H9 (cell line): ENCODE measurements around the gene APBB2. TPM values are rescaled to one million over a fixed set of nuclear protein-coding genes. Genes with fewer than 3 reads are reported as not detected.

Experiments
- DNase-seq: peaks from one replicate; pipeline ENCODE4 v3.0.0-alpha.2; 2017
- H2AFZ ChIP-seq: one replicate; pipeline ENCODE4 v1.6.1; 2013; ENCODE audit warnings: mild to moderate bottlenecking, low read length, control low read depth, moderate library complexity
- H2AK5ac ChIP-seq: 2 replicates; pipeline ENCODE4 v1.6.1; 2013; ENCODE audit warnings: low read length, control low read depth, mixed read lengths; ENCODE audit not compliant: insufficient read length
- H2BK120ac ChIP-seq: one replicate; pipeline ENCODE4 v1.6.1; 2013; ENCODE audit warnings: low read depth, mild to moderate bottlenecking, low read length, control low read depth, inconsistent platforms; ENCODE audit not compliant: poor library complexity, severe bottlenecking
- H2BK12ac ChIP-seq: 2 replicates; pipeline ENCODE4 v1.6.1; 2013; ENCODE audit warnings: low read length, control low read depth, mixed read lengths, low read depth; ENCODE audit not compliant: insufficient read length
- H2BK15ac ChIP-seq: 2 replicates; pipeline ENCODE4 v1.6.1; 2013; ENCODE audit warnings: low read depth, low read length, control low read depth
- H2BK20ac ChIP-seq: one replicate; pipeline ENCODE4 v1.6.1; 2013; ENCODE audit warnings: low read depth, mild to moderate bottlenecking, low read length, control low read depth, inconsistent platforms; ENCODE audit not compliant: poor library complexity, severe bottlenecking
- H2BK5ac ChIP-seq: 2 replicates; pipeline ENCODE4 v1.6.1; 2013; ENCODE audit warnings: low read length, control low read depth, mixed read lengths; ENCODE audit not compliant: insufficient read length
- H3K14ac ChIP-seq: 2 replicates; pipeline ENCODE4 v1.6.1; 2013; ENCODE audit warnings: low read length, control low read depth; ENCODE audit not compliant: insufficient read depth
- H3K18ac ChIP-seq: 2 replicates; pipeline ENCODE4 v1.6.1; 2013; ENCODE audit warnings: low read depth, mild to moderate bottlenecking, mixed read lengths, low read length, control low read depth; ENCODE audit not compliant: insufficient read length
- H3K23ac ChIP-seq: 2 replicates; pipeline ENCODE4 v1.6.1; 2013; ENCODE audit warnings: low read length, control low read depth, mixed read lengths, low read depth; ENCODE audit not compliant: insufficient read length
- H3K23me2 ChIP-seq: 2 replicates; pipeline ENCODE4 v1.6.1; 2013; ENCODE audit warnings: low read depth, mild to moderate bottlenecking, mixed read lengths, low read length, control low read depth; ENCODE audit not compliant: insufficient read length, poor library complexity, severe bottlenecking
- H3K27ac ChIP-seq: 2 replicates; pipeline ENCODE4 v1.5.1; 2013; ENCODE audit warnings: low read length, control low read depth, mixed read lengths, low read depth; ENCODE audit not compliant: insufficient read length
- H3K27me3 ChIP-seq: 2 replicates; pipeline ENCODE4 v1.6.1; 2013; ENCODE audit warnings: low read length, control low read depth, inconsistent platforms; ENCODE audit not compliant: insufficient read depth
- H3K4ac ChIP-seq: 2 replicates; pipeline ENCODE4 v1.6.1; 2013; ENCODE audit warnings: low read depth, mild to moderate bottlenecking, control low read depth, inconsistent platforms, low read length, moderate library complexity
- H3K4me1 ChIP-seq: 2 replicates; pipeline ENCODE4 v1.6.1; 2013; ENCODE audit warnings: low read length, control low read depth, inconsistent platforms; ENCODE audit not compliant: insufficient read depth
- H3K4me2 ChIP-seq: 2 replicates; pipeline ENCODE4 v1.6.1; 2013; ENCODE audit warnings: low read length, control low read depth, mixed read lengths; ENCODE audit not compliant: insufficient read length, insufficient read depth
- H3K56ac ChIP-seq: 2 replicates; pipeline ENCODE4 v1.6.1; 2013; ENCODE audit warnings: low read depth, mild to moderate bottlenecking, mixed read lengths, low read length, control low read depth; ENCODE audit not compliant: insufficient read length
- H3K79me1 ChIP-seq: 2 replicates; pipeline ENCODE4 v1.6.1; 2013; ENCODE audit warnings: low read depth, mild to moderate bottlenecking, moderate library complexity, low read length, control low read depth, inconsistent platforms; ENCODE audit not compliant: insufficient read depth, poor library complexity, severe bottlenecking
- H3K79me2 ChIP-seq: 2 replicates; pipeline ENCODE4 v1.6.1; 2013; ENCODE audit warnings: low read length, control low read depth, inconsistent platforms; ENCODE audit not compliant: insufficient read depth
- H3K9ac ChIP-seq: 2 replicates; pipeline ENCODE4 v1.6.1; 2013; ENCODE audit warnings: low read length, control low read depth, mixed read lengths; ENCODE audit not compliant: insufficient read length; ENCODE audit errors: extremely low read depth
- H3K9me3 ChIP-seq: one replicate; pipeline ENCODE4 v1.6.1; 2013; ENCODE audit warnings: low read depth, low read length, inconsistent platforms; ENCODE audit not compliant: control insufficient read depth
- H3T11ph ChIP-seq: one replicate; pipeline ENCODE4 v1.6.1; 2013; ENCODE audit warnings: mild to moderate bottlenecking, low read length, control low read depth, inconsistent platforms
- H4K20me1 ChIP-seq: one replicate; pipeline ENCODE4 v1.6.1; 2013; ENCODE audit not compliant: control insufficient read depth, insufficient read length, insufficient read depth
- H4K5ac ChIP-seq: 2 replicates; pipeline ENCODE4 v1.6.1; 2013; ENCODE audit warnings: low read depth, mild to moderate bottlenecking, mixed read lengths, low read length, control low read depth; ENCODE audit not compliant: insufficient read length
- H4K8ac ChIP-seq: replicated peaks from 2 replicates; pipeline ENCODE4 v1.6.1; 2013; ENCODE audit warnings: low read length, control low read depth, mixed read lengths, low read depth; ENCODE audit not compliant: insufficient read length
- H4K91ac ChIP-seq: 2 replicates; pipeline ENCODE4 v1.6.1; 2013; ENCODE audit warnings: low read depth, mild to moderate bottlenecking, moderate library complexity, mixed read lengths, low read length, control low read depth; ENCODE audit not compliant: insufficient read length
- H3K27ac Mint-ChIP-seq, 3 experiments: 2 replicates in 2 of 3; 3 replicates in 1 of 3; pipeline ENCODE4 v1.8.0; 2020 to 2021; ENCODE audit warnings: mixed read lengths in 3 of 3, mild to moderate bottlenecking in 1 of 3, moderate library complexity in 1 of 3
- H3K27me3 Mint-ChIP-seq: 2 replicates; pipeline ENCODE4 v1.8.0; 2021; ENCODE audit warnings: low read depth, mild to moderate bottlenecking, moderate library complexity, mixed read lengths
- H3K36me3 Mint-ChIP-seq, 3 experiments: 2 replicates in 2 of 3; 3 replicates in 1 of 3; pipeline ENCODE4 v1.8.0; 2020 to 2021; ENCODE audit warnings: low read depth in 3 of 3, mixed read lengths in 3 of 3; ENCODE audit not compliant: insufficient read depth in 1 of 3
- H3K4me1 Mint-ChIP-seq, 2 experiments: 2 replicates each; pipeline ENCODE4 v1.8.0; 2020; ENCODE audit warnings: mixed read lengths in 2 of 2
- H3K4me3 Mint-ChIP-seq, 2 experiments: 2 replicates in 1 of 2; 3 replicates in 1 of 2; pipeline ENCODE4 v1.8.0; 2020 to 2021; ENCODE audit warnings: mild to moderate bottlenecking in 2 of 2, mixed read lengths in 2 of 2, moderate library complexity in 1 of 2
- H3K9me3 Mint-ChIP-seq, 2 experiments: 2 replicates in 1 of 2; 3 replicates in 1 of 2; pipeline ENCODE4 v1.8.0; 2020; ENCODE audit warnings: mild to moderate bottlenecking in 2 of 2, mixed read lengths in 2 of 2, moderate library complexity in 1 of 2
- CTCF ChIP-seq: fragments of 200-600 bp; sonication (generic); conservative IDR thresholded peaks from 3 replicates; pipeline ENCODE4 v1.8.0; 2021; ENCODE audit warnings: antibody characterized with exemption, mild to moderate bottlenecking
- WGBS: extraction: QIAGEN DNeasy Blood & Tissue Kit; methylation state at CpG from one replicate; pipeline ENCODE4 v1.1.7; 2013; ENCODE audit warnings: missing lambda C conversion rate, low lambda C conversion rate, mixed read lengths; ENCODE audit not compliant: insufficient read length; ENCODE audit errors: extremely low coverage; 5-methylcytosine and 5-hydroxymethylcytosine counted together
- total RNA-seq: library from RNA; stranded (reverse); gene quantifications from 2 replicates; pipeline ENCODE4 v1.2.1, GENCODE V29; 2021

Gene APBB2
- total RNA-seq, 1 experiment from 2014 or later = 39.6 TPM

GRCh38 chr4:40842725-40843423 lies 371.5 kb downstream of the APBB2 start:
- no peaks in the 10 kb centered on the region for H3K9me3 Mint-ChIP-seq
- Histone ChIP-seq H3K4me2 (no peak overlapping the region), H3K27ac (no peak overlapping the region), H2BK12ac (no peak overlapping the region), H3K18ac (no peak overlapping the region), H3K14ac (no peak overlapping the region), H2AFZ (no peak overlapping the region), H2AK5ac (no peak overlapping the region), H3K79me2 (peaks cover 6% of the 10 kb centered on the region; the same call in 1 of the 2 replicates), H4K91ac (no peak overlapping the region), H3K79me1 (no peaks in the 10 kb centered on the region), H3K23me2 (no peaks in the 10 kb centered on the region), H2BK20ac (no peak overlapping the region), H3K9ac (no peak overlapping the region), H3K23ac (no peak overlapping the region), H3K27me3 (no peaks in the 10 kb centered on the region), H3K4me1 (peaks cover 5% of the 10 kb centered on the region; the same call in 1 of the 2 replicates), H4K20me1 (no peaks in the 10 kb centered on the region), H3T11ph (no peak overlapping the region), H3K56ac (no peak overlapping the region), H3K4ac (no peak overlapping the region), H2BK120ac (no peak overlapping the region), H4K5ac (no peak overlapping the region), H3K9me3 (no peaks in the 10 kb centered on the region), H2BK5ac (no peak overlapping the region), H4K8ac (no peak overlapping the region), H2BK15ac (no peak overlapping the region)
- WGBS = no CpG with 5 or more reads among the region's 14 CpGs
- peak overlapping the region in 1 of 3 experiments; percentile 3; a peak in 1 of 7 replicates for H3K27ac Mint-ChIP-seq
- H3K36me3 Mint-ChIP-seq = peaks cover 0 to 8% (median 2%) of the 10 kb centered on the region in 3 experiments; a peak in 4 of 7 replicates
- TF ChIP-seq CTCF = no peak
- no peak for DNase-seq
- peaks cover 32 to 34% of the 10 kb centered on the region in 2 experiments for H3K4me1 Mint-ChIP-seq
- H3K27me3 Mint-ChIP-seq = no peaks in the 10 kb centered on the region
- H3K4me3 Mint-ChIP-seq = no peak overlapping the region
